ENCODE data around the gene HSPA1B. TPM values are rescaled to one million over a fixed set of nuclear protein-coding genes. Genes with fewer than 3 reads are reported as not detected.
"Not testable (repeated sequence)": the region's sequence is repeated elsewhere in the genome, so short reads cannot be mapped to it uniquely, and the experiment has no call there.

HSPA1B gene
- total RNA-seq, 4 donors from 2014 or later: 378 to 549 (median 420) TPM

- DNase-seq (ENCODE audit: low spot score in 2 of 2): no peak
- intact Hi-C loops (cut with DNase I; ENCODE audit: low total_unique reads): no loop called here
- TF ChIP-seq POLR2A (IDR thresholded peaks at IDR 0.05) (no peak), CTCF (IDR thresholded peaks at IDR 0.05) (no peak)
- no peak overlapping the region for H3K4me3 ChIP-seq (ENCODE audit: low read depth, poor library complexity, severe bottlenecking)
These were observed 7.7 kb upstream of the HSPA1B start for GRCh38 chr6:31819871-31820299.

- intact Hi-C loops (cut with DNase I; ENCODE audit: low total_unique reads); DNase-seq (ENCODE audit: low spot score in 2 of 2); H3K4me3 ChIP-seq (ENCODE audit: low read depth, poor library complexity, severe bottlenecking): not testable (repeated sequence)
- WGBS, 2 donors: 67 to 79% methylated on average over 9 to 10 of the region's 10 CpGs
These were observed 7.1 kb upstream of the HSPA1B start for GRCh38 chr6:31820399-31820798.

- peak in 1 of 2 donors; percentile 95 for DNase-seq (ENCODE audit: low spot score in 2 of 2)
- TF ChIP-seq CTCF (IDR thresholded peaks at IDR 0.05) (no peak), POLR2A (IDR thresholded peaks at IDR 0.05) (no peak)
- 4 to 5% methylated on average over 39 of the region's 39 CpGs for WGBS, 2 donors
- intact Hi-C loops (cut with DNase I; ENCODE audit: low total_unique reads): no loop called here
- peak overlapping the region; percentile 18 for H3K4me3 ChIP-seq (ENCODE audit: low read depth, poor library complexity, severe bottlenecking)
These were observed 6.1 kb upstream of the HSPA1B start for GRCh38 chr6:31821301-31822035.

- intact Hi-C loops (cut with DNase I; ENCODE audit: low total_unique reads): no loop called here
- WGBS, 2 donors: 1 to 2% methylated on average over 25 of the region's 25 CpGs
- peak overlapping the region; percentile 19 for H3K4me3 ChIP-seq (ENCODE audit: low read depth, poor library complexity, severe bottlenecking)
- TF ChIP-seq CTCF (IDR thresholded peaks at IDR 0.05) (no peak), POLR2A (IDR thresholded peaks at IDR 0.05) (peak in 1 of 2 donors; percentile 50)
- peak; percentile 88 to 97 for DNase-seq (ENCODE audit: low spot score in 2 of 2)
These were observed 5.3 kb upstream of the HSPA1B start for GRCh38 chr6:31822036-31822821.

- DNase-seq (ENCODE audit: low spot score in 2 of 2); intact Hi-C loops (cut with DNase I; ENCODE audit: low total_unique reads); H3K4me3 ChIP-seq (ENCODE audit: low read depth, poor library complexity, severe bottlenecking): not testable (repeated sequence)
- 62 to 72% methylated on average over 9 of the region's 9 CpGs for WGBS, 2 donors
These were observed 3.8 kb upstream of the HSPA1B start for GRCh38 chr6:31823592-31824196.

- no peak overlapping the region for H3K4me3 ChIP-seq (ENCODE audit: low read depth, poor library complexity, severe bottlenecking)
- DNase-seq (ENCODE audit: low spot score in 2 of 2): no peak
- TF ChIP-seq POLR2A (IDR thresholded peaks at IDR 0.05): no peak
- WGBS, 2 donors: 43 to 44% methylated on average over 4 of the region's 4 CpGs
- intact Hi-C loops (cut with DNase I; ENCODE audit: low total_unique reads): no loop called here
These were observed 2.0 kb upstream of the HSPA1B start for GRCh38 chr6:31825553-31825952.

GRCh38 chr6:31826793-31827285 is 699 bp upstream of the HSPA1B start:
- peak overlapping the region; percentile 12 for H3K4me3 ChIP-seq (ENCODE audit: low read depth, poor library complexity, severe bottlenecking)
- TF ChIP-seq CTCF (IDR thresholded peaks at IDR 0.05) (no peak), POLR2A (IDR thresholded peaks at IDR 0.05) (no peak)
- DNase-seq (ENCODE audit: low spot score in 2 of 2): peak; percentile 93 to 98
- intact Hi-C loops (cut with DNase I; ENCODE audit: low total_unique reads): no loop called here
- WGBS, 2 donors: 0 to 3% methylated on average over 13 of the region's 13 CpGs

All from lower leg skin (tissue), 4 donors.